Large intestine (tissue), 3 donors: ENCODE data around the gene LRCOL1. TPM values are rescaled to one million over a fixed set of nuclear protein-coding genes. Genes with fewer than 3 reads are reported as not detected.

Source experiments
- DNase-seq, 2 donors: peaks; one replicate each; pipeline versions ENCODE4 v3.0.0 to v3.0.0-alpha.2; 2013
- H3K27ac ChIP-seq: one replicate; pipeline ENCODE4 v1.5.1; 2013; ENCODE audit warnings: low read length
- H3K27me3 ChIP-seq: 2 replicates; pipeline ENCODE4 v1.6.1; 2013; ENCODE audit warnings: low read length; ENCODE audit not compliant: control insufficient read depth, insufficient read depth
- H3K36me3 ChIP-seq: 2 replicates; pipeline ENCODE4 v1.6.1; 2013; ENCODE audit warnings: low read length; ENCODE audit not compliant: control insufficient read depth, insufficient read depth
- H3K4me1 ChIP-seq: one replicate; pipeline ENCODE4 v1.6.1; 2013; ENCODE audit warnings: low read length; ENCODE audit not compliant: control insufficient read depth, insufficient read depth
- H3K4me3 ChIP-seq: one replicate; pipeline ENCODE4 v1.5.1; 2013; ENCODE audit warnings: low read length
- H3K9me3 ChIP-seq: one replicate; pipeline ENCODE4 v1.6.1; 2013; ENCODE audit warnings: mild to moderate bottlenecking, low read depth, low read length, moderate library complexity; ENCODE audit not compliant: control insufficient read depth
- WGBS: methylation state at CpG from one replicate; pipeline ENCODE4 v1.1.5; 2013; ENCODE audit warnings: low lambda C conversion rate; ENCODE audit not compliant: insufficient coverage; 5-methylcytosine and 5-hydroxymethylcytosine counted together
- polyA plus RNA-seq: library from polyadenylated mRNA; unstranded; fragments of 120-200 nt; gene quantifications from one replicate; pipeline ENCODE4 v1.2.1, GENCODE V29; 2013

LRCOL1 gene
- polyA plus RNA-seq, 1 donor: 0.40 TPM

DNA sequence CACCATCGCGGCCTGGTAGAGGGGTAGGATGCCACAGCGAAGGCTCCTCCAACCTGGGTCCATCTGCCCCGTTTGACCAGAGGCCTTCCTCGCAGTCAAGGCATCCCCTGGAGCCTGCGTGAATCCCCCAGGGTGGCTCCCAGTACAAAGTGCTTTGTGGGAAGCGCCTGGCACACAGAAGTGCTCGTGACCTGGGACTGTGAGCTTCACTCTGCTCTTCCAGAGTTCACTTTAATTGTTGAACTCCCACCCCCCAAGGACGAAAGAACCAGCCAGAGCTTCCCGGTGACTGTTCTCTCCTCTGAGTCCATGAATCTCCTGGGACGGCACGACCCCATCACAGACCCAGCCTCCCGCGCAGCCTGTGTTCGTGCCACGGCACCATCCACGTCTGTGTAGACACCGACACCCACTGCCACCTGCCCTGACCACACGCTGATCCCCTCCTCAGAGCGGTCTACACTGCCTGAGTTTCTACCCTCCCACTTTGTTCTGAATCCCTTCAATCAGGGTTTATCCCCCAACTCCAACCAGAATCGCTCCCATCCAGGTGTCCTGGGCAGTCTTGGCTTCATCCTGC lies 24.1 kb upstream of the LRCOL1 start:
- Histone ChIP-seq H3K36me3 (peaks cover 74% of the 10 kb centered on the region), H3K27ac (no peak overlapping the region), H3K27me3 (no peaks in the 10 kb centered on the region), H3K9me3 (no peaks in the 10 kb centered on the region), H3K4me1 (peaks cover 17% of the 10 kb centered on the region), H3K4me3 (no peak overlapping the region)
- WGBS: no CpG with 5 or more reads among the region's 21 CpGs
- no peak for DNase-seq

- H3K27me3 ChIP-seq: no peaks in the 10 kb centered on the region
- no peak overlapping the region for H3K27ac ChIP-seq
- peak in 1 of 2 donors; percentile 32 for DNase-seq
- H3K36me3 ChIP-seq: peaks cover 80% of the 10 kb centered on the region
- H3K9me3 ChIP-seq: no peaks in the 10 kb centered on the region
- no peak overlapping the region for H3K4me3 ChIP-seq
- no CpG with 5 or more reads among the region's 10 CpGs for WGBS
- H3K4me1 ChIP-seq: peaks cover 12% of the 10 kb centered on the region
Observed at GRCh38 chr12:132633901-132634300, 23.5 kb upstream of the LRCOL1 start.

DNA sequence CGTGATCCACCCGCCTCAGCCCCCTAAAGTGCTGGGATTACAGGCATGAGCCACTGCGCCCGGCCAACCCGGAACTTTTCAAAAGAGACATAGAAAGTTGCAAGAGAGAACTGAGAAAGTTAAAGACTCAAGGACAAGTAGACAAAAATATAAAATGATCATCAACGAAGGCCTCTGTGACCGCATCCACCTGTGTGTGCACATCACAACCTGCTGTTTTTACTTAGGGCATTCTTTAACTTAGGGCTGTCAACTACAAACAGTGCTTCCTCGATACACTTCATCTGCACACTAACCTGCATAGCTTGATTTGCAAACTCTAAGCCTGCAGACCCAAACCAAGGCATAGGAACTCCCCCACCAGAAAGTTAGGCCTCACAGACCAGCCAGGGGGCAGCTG lies 23.0 kb upstream of the LRCOL1 start:
- Histone ChIP-seq H3K4me1 (peaks cover 9% of the 10 kb centered on the region), H3K9me3 (no peaks in the 10 kb centered on the region), H3K4me3 (no peak overlapping the region), H3K27ac (no peak overlapping the region), H3K27me3 (no peaks in the 10 kb centered on the region), H3K36me3 (peaks cover 83% of the 10 kb centered on the region)
- WGBS: 100% methylated on average over 1 of the region's 8 CpGs
- DNase-seq: no peak

DNA sequence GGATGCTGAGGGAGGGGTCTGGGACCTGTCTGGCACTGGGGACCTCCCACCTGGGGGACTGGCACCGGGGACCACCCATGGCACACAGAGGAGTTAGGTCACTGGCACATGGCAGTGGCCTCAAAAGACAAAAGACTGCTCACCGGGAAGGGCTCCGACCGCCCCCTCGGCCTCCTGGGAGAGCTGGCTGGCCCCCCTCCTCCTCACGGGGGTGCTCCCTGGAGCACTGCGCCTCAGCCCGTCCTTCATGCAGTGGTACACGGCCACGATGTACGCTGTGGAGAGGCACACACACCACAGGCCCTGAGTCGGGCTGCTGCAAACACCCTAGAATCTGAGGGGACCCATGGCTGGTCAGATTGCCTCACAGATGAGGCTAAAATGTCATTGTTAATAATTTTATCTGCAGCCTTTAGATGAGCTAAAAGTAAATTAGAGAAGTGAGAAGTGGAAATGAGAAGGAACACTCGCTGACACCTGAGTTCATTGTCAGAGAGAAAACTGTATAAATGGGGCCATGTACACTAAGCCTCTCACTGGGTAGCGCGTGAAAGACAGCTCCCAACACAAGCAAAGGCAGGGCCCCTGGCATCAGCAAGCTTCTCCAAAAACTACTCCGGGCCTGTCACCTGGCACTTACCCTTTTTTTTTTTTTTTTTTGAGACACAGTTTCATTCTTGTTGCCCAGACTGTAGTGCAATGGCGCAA lies 22.3 kb upstream of the LRCOL1 start:
- Histone ChIP-seq H3K36me3 (peaks cover 80% of the 10 kb centered on the region), H3K27ac (no peak overlapping the region), H3K4me3 (no peak overlapping the region), H3K4me1 (peaks cover 3% of the 10 kb centered on the region), H3K9me3 (no peaks in the 10 kb centered on the region), H3K27me3 (no peaks in the 10 kb centered on the region)
- WGBS: no CpG with 5 or more reads among the region's 17 CpGs
- no peak for DNase-seq

DNA sequence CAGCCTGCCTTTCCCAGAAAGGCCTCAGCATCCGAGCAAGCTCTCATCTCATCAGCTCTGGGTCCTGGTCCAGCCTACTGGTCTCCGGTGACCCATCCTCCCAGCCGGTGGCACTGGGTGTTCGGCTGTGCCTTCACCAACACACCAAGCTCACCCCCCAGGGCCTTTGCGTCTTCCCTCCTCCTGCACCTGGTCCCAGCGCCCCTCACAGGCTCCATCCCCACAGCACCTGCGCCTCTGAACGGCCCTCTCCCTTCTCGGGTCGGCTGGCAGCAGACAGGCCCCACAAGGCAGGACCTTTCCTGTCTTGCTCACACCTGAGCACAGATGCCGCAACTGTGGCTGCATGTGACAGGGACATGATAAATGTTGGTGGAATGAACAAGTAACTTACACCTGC lies 21.3 kb upstream of the LRCOL1 start:
- H3K27me3 ChIP-seq: no peaks in the 10 kb centered on the region
- no peaks in the 10 kb centered on the region for H3K4me1 ChIP-seq
- H3K36me3 ChIP-seq: peaks cover 74% of the 10 kb centered on the region
- DNase-seq: no peak
- H3K4me3 ChIP-seq: no peak overlapping the region
- H3K27ac ChIP-seq: no peak overlapping the region
- no peaks in the 10 kb centered on the region for H3K9me3 ChIP-seq
- WGBS: no CpG with 5 or more reads among the region's 11 CpGs

DNA sequence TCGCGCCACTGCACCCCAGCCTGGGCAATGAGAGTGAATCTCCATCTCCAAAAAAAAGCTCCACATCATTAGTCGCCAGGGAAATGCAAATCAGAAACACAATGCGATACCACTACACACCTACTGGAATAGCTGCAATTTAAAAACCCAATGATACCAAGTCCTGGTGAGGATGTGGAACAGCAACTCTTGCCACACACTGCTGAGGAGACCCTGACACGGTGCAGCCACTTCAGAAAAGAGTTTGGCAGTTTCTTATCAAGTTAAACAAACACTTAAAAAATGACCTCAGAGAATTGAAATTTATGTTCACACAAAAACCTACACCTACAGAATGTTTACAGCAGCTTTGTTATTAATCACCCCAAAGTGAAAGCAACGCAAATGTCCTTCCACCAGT lies 20.3 kb upstream of the LRCOL1 start:
- peaks cover 71% of the 10 kb centered on the region for H3K36me3 ChIP-seq

DNA sequence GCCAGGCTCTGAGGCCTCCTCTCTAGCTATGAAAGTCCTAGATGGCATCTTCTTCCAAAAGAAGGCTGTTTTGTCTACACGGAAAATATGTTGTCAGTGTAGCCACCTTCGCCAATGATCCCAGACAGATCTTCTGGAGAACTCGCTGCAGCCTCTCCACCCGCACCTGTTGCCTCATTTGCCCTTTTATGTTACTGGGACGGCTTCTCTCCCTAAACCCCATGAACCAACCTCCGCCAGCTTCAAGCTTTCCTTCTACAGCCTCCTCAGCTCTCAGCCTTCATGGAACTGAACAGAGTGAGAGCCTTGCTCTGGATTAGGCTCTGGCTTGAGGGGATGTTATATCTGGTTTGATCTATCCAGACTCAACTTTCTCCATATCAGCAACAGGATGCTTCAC lies 18.9 kb upstream of the LRCOL1 start:
- Histone ChIP-seq H3K27me3 (no peaks in the 10 kb centered on the region), H3K27ac (no peak overlapping the region), H3K9me3 (no peaks in the 10 kb centered on the region), H3K4me3 (no peak overlapping the region), H3K4me1 (no peaks in the 10 kb centered on the region), H3K36me3 (peaks cover 71% of the 10 kb centered on the region)
- DNase-seq: no peak
- WGBS: no CpG with 5 or more reads among the region's 6 CpGs

More for the DNA sequence above, 20.3 kb upstream of the LRCOL1 start:
- Histone ChIP-seq H3K27me3 (no peaks in the 10 kb centered on the region), H3K9me3 (no peaks in the 10 kb centered on the region), H3K27ac (no peak overlapping the region), H3K4me1 (no peaks in the 10 kb centered on the region), H3K4me3 (no peak overlapping the region)
- no peak for DNase-seq
- WGBS: no CpG with 5 or more reads among the region's 6 CpGs

DNA sequence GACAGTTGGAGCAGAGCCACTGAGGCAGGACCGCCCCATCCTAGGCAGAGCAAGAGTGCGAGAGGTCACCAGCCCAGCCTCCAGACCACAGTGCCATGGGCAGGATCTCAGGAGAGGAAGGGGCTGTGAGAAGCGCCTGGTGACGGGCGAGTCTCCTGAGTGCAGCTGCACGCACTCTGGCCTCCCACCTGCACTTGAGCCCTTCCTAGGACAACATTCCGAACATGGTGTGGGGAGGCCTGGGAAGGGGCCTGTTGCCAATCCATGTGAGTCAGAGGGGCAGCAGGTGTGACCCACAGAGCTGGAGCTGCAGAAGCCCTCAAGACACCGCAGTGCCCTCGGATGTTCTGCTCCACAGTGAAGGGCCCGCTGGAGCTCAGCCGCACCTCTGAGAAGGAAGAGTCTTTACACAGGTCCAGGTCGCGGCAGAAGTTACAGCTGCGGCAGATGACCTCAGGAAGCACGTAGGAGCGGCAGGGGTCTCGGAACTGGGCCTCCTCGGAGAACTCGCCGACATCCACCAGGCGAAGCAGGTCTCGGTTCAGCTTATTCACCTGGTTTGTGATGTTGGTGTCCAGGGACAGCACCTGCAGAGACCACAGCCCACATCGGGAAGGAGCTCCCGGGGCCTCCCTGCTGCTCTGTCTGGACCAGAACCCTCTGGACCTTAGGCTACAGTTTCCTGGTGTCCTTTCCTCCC lies 15.5 kb upstream of the LRCOL1 start:
- Histone ChIP-seq H3K27me3 (peaks cover under 1% of the 10 kb centered on the region), H3K27ac (no peak overlapping the region), H3K4me1 (peaks cover 4% of the 10 kb centered on the region), H3K9me3 (no peaks in the 10 kb centered on the region), H3K4me3 (no peak overlapping the region), H3K36me3 (peaks cover 46% of the 10 kb centered on the region)
- no CpG with 5 or more reads among the region's 24 CpGs for WGBS
- no peak for DNase-seq

- no peaks in the 10 kb centered on the region for H3K9me3 ChIP-seq
- peaks cover 6% of the 10 kb centered on the region for H3K4me1 ChIP-seq
- no CpG with 5 or more reads among the region's 32 CpGs for WGBS
- H3K4me3 ChIP-seq: no peak overlapping the region
- no peak for DNase-seq
- peaks cover 42% of the 10 kb centered on the region for H3K36me3 ChIP-seq
- peaks cover 9% of the 10 kb centered on the region for H3K27me3 ChIP-seq
- no peak overlapping the region for H3K27ac ChIP-seq
Observed at GRCh38 chr12:132624910-132625630, 14.7 kb upstream of the LRCOL1 start.

DNA sequence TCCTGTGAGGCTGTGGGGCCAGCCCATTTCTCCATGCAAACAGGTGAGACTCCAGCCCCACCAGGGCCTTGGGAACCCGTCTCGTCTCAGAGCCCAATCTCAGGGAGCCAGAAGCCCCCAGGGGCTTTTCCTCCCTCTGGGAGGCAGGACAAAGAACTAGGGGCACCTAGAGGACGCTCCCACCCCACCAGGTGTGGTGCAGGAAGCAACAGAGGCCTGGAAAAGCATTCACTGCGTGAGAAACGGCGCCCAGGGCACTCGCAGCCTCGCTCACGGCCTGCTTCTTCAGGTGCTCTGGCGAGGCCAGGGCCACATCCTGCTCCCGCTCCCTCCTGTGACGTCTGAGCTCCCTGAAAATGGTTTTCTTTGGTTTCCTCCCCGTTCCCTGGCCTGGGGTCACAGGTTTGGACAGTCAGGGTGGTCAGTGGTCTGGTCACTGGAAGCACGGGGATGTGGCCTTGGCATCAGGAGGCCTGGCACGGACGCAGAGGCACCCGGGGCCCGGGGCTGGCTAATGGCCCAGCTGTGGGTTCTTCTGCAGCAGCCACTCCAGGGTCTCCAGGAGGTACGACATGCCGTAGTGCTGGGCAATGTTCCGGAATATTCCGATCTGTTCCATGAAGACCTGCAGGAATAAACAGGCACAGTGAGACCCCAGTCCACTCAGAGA lies 13.9 kb upstream of the LRCOL1 start:
- no peak overlapping the region for H3K4me3 ChIP-seq
- no CpG with 5 or more reads among the region's 22 CpGs for WGBS
- peaks cover 8% of the 10 kb centered on the region for H3K4me1 ChIP-seq

More for the DNA sequence above, 13.9 kb upstream of the LRCOL1 start:
- Histone ChIP-seq H3K27me3 (peaks cover 17% of the 10 kb centered on the region), H3K9me3 (peaks cover 6% of the 10 kb centered on the region), H3K36me3 (peaks cover 34% of the 10 kb centered on the region), H3K27ac (no peak overlapping the region)
- no peak for DNase-seq
